ENCODE data around the gene ZFYVE28. TPM values are rescaled to one million over a fixed set of nuclear protein-coding genes. Genes with fewer than 3 reads are reported as not detected.
A peak's percentile ranks its signal among the peaks of the same experiment; 100 is the strongest.

ZFYVE28 gene
- total RNA-seq, 6 donors from 2014 or later = 10.8 to 51.3 (median 15.2) TPM

- peak overlapping the region; percentile 24 to 83 (median 62) for H3K27ac ChIP-seq
- TF ChIP-seq EP300 (IDR thresholded peaks at IDR 0.05) = no peak
- peak in 3 of 6 experiments; percentile 29 to 47 (median 43) for TF ChIP-seq CTCF (IDR thresholded peaks at IDR 0.05)
- no peak for TF ChIP-seq POLR2A (IDR thresholded peaks at IDR 0.05)
- TF ChIP-seq POLR2AphosphoS5 (IDR thresholded peaks at IDR 0.05) = peak in 1 of 2 donors; percentile 25
- DNase-seq = peak in 1 of 2 donors; percentile 67
Measured at GRCh38 chr4:2243681-2244380, 174.6 kb downstream of the ZFYVE28 start.

GRCh38 chr4:2241410-2242353 lies 176.8 kb downstream of the ZFYVE28 start, which contains the start of the genes HAUS3 and POLN:
Gene HAUS3, minus strand, starts transcription at chr4:2242121. Its CDS starts 1,175 bp downstream, at chr4:2240946.
Gene POLN, minus strand, starts transcription at chr4:2242121. Its CDS starts 12,890 bp downstream, at chr4:2229231.
- DNase-seq = peak; percentile 99
- ATAC-seq (ENCODE audit: low FRiP score in 2 of 2) = peak; percentile 99
- Histone ChIP-seq H3K36me3 (peaks cover 0 to 3% (median 0%) of the 10 kb centered on the region in 4 donors), H3K4me1 (peaks cover 53 to 78% (median 63%) of the 10 kb centered on the region in 4 donors), H3K27ac (peak within 1 kb of the TSS; percentile 82 to 90 (median 85)), H3K27me3 (no peaks in the 10 kb centered on the region), H3K9me3 (no peaks in the 10 kb centered on the region), H3K4me3 (peak within 1 kb of the TSS; percentile 84 to 100 (median 95))
- TF ChIP-seq POLR2A (IDR thresholded peaks at IDR 0.05) (peak in 3 of 4 donors; percentile 43 to 92 (median 75)), CTCF (IDR thresholded peaks at IDR 0.05) (peak in 1 of 6 experiments; percentile 2), POLR2AphosphoS5 (IDR thresholded peaks at IDR 0.05) (peak; percentile 82 to 97), EP300 (IDR thresholded peaks at IDR 0.05) (no peak)
- WGBS, 2 donors = 0 to 1% methylated on average over 18 to 47 of the region's 88 CpGs

More at GRCh38 chr4:2243681-2244380, 174.6 kb downstream of the ZFYVE28 start:
- Histone ChIP-seq H3K36me3 (peaks cover 0 to 16% (median 14%) of the 10 kb centered on the region in 4 donors), H3K9me3 (no peaks in the 10 kb centered on the region), H3K4me1 (peaks cover 44 to 76% (median 57%) of the 10 kb centered on the region in 4 donors), H3K27me3 (no peaks in the 10 kb centered on the region), H3K4me3 (no peak overlapping the region)
- ATAC-seq (ENCODE audit: low FRiP score in 2 of 2) = peak in 1 of 2 donors; percentile 51
- 27 to 38% methylated on average over 5 of the region's 5 CpGs for WGBS, 2 donors

GRCh38 chr4:2241003-2241402 lies 177.4 kb downstream of the ZFYVE28 start:
- peaks cover 0 to 10% (median 0%) of the 10 kb centered on the region in 4 donors for H3K36me3 ChIP-seq
- 5 to 8% methylated on average over 7 of the region's 7 CpGs for WGBS, 2 donors
- peak overlapping the region in 3 of 4 donors; percentile 84 to 90 (median 86) for H3K27ac ChIP-seq
- peaks cover 53 to 73% (median 61%) of the 10 kb centered on the region in 4 donors for H3K4me1 ChIP-seq
- no peaks in the 10 kb centered on the region for H3K9me3 ChIP-seq
- no peaks in the 10 kb centered on the region for H3K27me3 ChIP-seq
- TF ChIP-seq POLR2AphosphoS5 (IDR thresholded peaks at IDR 0.05) = no peak
- TF ChIP-seq EP300 (IDR thresholded peaks at IDR 0.05) = no peak
- no peak for TF ChIP-seq CTCF (IDR thresholded peaks at IDR 0.05)
- no peak for TF ChIP-seq POLR2A (IDR thresholded peaks at IDR 0.05)
- DNase-seq = no peak
- ATAC-seq (ENCODE audit: low FRiP score in 2 of 2) = no peak
- H3K4me3 ChIP-seq = peak overlapping the region in 3 of 4 donors; percentile 84 to 100 (median 99)

DNA sequence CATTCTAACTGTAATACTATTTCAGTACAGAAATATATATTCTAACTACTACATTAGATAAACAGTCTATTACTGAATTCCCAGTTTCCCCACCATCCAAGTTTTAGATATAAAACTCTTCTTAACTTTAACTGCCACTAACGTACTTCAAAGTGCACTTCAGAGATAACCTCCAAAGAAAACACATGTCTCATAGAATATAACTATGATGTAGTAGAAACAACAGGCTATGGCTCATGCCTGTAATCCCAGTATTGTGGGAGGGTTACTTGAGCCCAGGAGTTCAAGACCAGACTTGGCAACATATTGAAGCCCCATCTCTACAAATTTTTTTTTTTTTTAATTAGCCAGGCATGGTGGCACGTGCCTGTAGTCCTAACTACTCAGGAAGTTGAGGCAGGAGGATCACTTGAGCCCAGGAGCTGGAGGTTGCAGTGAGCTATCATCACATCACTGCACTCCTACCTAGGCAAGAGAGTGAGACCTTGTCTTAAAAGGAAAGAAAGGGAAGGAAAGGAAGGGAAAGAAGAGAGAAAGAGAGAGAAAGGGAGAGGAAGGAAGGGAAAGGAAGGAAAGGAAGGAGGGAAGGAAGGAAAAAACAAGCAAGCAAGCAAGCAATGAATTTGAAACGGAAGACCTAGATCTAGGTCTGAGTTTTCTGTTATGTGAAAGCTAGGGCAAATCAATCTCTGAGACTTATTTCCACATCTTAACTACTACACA lies 181.3 kb downstream of the ZFYVE28 start:
- TF ChIP-seq POLR2A (IDR thresholded peaks at IDR 0.05) (no peak), POLR2AphosphoS5 (IDR thresholded peaks at IDR 0.05) (no peak), CTCF (IDR thresholded peaks at IDR 0.05) (no peak), EP300 (IDR thresholded peaks at IDR 0.05) (no peak)
- H3K27ac ChIP-seq = no peak overlapping the region
- H3K9me3 ChIP-seq = no peaks in the 10 kb centered on the region
- H3K4me3 ChIP-seq = no peak overlapping the region
- DNase-seq (no peak), ATAC-seq (ENCODE audit: low FRiP score in 2 of 2) (no peak)
- peaks cover 0 to 28% (median 7%) of the 10 kb centered on the region in 4 donors for H3K36me3 ChIP-seq
- H3K27me3 ChIP-seq = no peaks in the 10 kb centered on the region
- peaks cover 26 to 43% (median 31%) of the 10 kb centered on the region in 4 donors for H3K4me1 ChIP-seq
- 41 to 60% methylated on average over 3 of the region's 3 CpGs for WGBS, 2 donors
